ENCODE results near the gene SPNS3. TPM values are rescaled to one million over a fixed set of nuclear protein-coding genes. Genes with fewer than 3 reads are reported as not detected.

SPNS3 gene
- total RNA-seq, 3 donors from 2014 or later: 0.38 to 0.72 TPM; not detected in 1

- peaks cover 12% of the 10 kb centered on the region for H3K4me1 ChIP-seq (ENCODE audit: low read depth)
- no peaks in the 10 kb centered on the region for H3K36me3 ChIP-seq (ENCODE audit: low read depth)
- no peaks in the 10 kb centered on the region for H3K9me3 ChIP-seq
- no peak overlapping the region for H3K4me3 ChIP-seq
- intact Hi-C loops (cut with DNase I, micrococcal nuclease): no loop called here
- peak; percentile 85 for ATAC-seq
- TF ChIP-seq CTCF (IDR thresholded peaks at IDR 0.05): no peak
- peak; percentile 72 to 85 (median 75) for DNase-seq
These were observed 59.2 kb downstream of the SPNS3 start for GRCh38 chr17:4492721-4493561.

- DNase-seq (no peak), ATAC-seq (no peak)
- H3K4me3 ChIP-seq: no peak overlapping the region
- intact Hi-C loops (cut with DNase I, micrococcal nuclease): no loop called here
- no peaks in the 10 kb centered on the region for H3K36me3 ChIP-seq (ENCODE audit: low read depth)
- H3K9me3 ChIP-seq: no peaks in the 10 kb centered on the region
- H3K4me1 ChIP-seq (ENCODE audit: low read depth): peaks cover 22% of the 10 kb centered on the region
- TF ChIP-seq CTCF (IDR thresholded peaks at IDR 0.05): no peak
These were observed 63.5 kb downstream of the SPNS3 start for GRCh38 chr17:4497101-4497824.

DNA sequence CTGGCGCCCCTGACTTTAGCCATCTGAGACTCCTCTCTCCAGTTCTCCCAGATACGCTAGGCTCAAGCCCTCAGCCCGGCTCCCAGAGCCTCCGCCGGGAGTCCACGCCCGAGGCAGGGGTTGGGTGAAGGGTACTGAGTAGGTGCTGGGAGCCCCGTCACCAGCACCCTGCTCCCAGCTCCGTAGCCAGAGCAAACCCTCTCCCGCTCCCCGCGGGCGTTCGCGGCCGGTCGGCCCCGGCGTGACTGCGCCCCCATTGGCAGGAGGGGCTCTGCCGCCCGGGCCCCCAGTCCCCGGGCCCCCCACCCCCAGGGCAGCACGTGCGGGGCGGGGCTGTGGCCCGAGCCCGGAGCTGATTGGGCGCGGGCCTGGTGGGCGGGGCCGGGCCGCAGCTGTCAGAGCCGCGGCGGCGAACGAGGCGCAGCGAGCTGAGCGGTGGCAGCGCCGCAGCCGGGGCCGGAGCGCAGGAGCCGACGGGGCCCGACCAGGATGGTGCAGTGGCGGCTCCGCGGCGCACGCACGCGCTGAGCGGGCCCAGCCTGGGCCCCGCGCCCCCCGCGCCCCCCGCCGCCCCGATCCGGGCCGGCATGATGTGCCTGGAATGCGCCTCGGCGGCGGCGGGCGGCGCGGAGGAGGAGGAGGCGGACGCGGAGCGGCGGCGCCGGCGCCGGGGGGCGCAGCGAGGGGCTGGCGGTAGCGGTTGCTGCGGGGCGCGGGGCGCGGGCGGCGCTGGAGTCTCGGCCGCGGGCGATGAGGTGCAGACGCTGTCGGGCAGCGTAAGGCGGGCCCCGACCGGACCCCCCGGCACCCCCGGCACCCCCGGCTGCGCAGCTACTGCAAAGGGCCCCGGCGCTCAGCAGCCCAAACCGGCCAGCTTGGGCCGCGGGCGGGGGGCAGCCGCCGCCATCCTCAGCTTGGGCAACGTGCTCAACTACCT, 65.0 kb downstream of the SPNS3 start, which contains the start of gene SPNS2:
Gene SPNS2 (plus strand): TSS at position 421 of the 937 bp plus-strand sequence. CDS start 167 bp downstream, at position 588.
- no peaks in the 10 kb centered on the region for H3K9me3 ChIP-seq
- H3K4me1 ChIP-seq (ENCODE audit: low read depth): peaks cover 11% of the 10 kb centered on the region

GRCh38 chr17:4499431-4500190, 65.9 kb downstream of the SPNS3 start:
- intact Hi-C loops (cut with DNase I, micrococcal nuclease): no loop called here
- H3K36me3 ChIP-seq (ENCODE audit: low read depth): no peaks in the 10 kb centered on the region
- ATAC-seq: peak; percentile 27
- no peak for TF ChIP-seq CTCF (IDR thresholded peaks at IDR 0.05)
- no peaks in the 10 kb centered on the region for H3K9me3 ChIP-seq
- DNase-seq: peak in 1 of 3 donors; percentile 46
- H3K4me3 ChIP-seq: no peak overlapping the region
- H3K4me1 ChIP-seq (ENCODE audit: low read depth): peaks cover 10% of the 10 kb centered on the region

More for the DNA sequence above, 65.0 kb downstream of the SPNS3 start, which contains the start of gene SPNS2:
- DNase-seq (peak; percentile 70 to 81 (median 78)), ATAC-seq (peak; percentile 88)
- no peak for TF ChIP-seq CTCF (IDR thresholded peaks at IDR 0.05)
- H3K36me3 ChIP-seq (ENCODE audit: low read depth): no peaks in the 10 kb centered on the region
- H3K4me3 ChIP-seq: no peak within 1 kb of the TSS
- intact Hi-C loops (cut with DNase I, micrococcal nuclease): no loop called here

All from mucosa of descending colon (tissue), 3 donors.